GM19452 (cell line): ENCODE measurements around the gene CACNA1C.

Experiments used
- ATAC-seq: cut with Tn5 transposase; IDR thresholded peaks from one replicate; pipeline ENCODE4 v1.9.1; 2021; ENCODE audit not compliant: unreplicated experiment

The CACNA1C gene

DNA sequence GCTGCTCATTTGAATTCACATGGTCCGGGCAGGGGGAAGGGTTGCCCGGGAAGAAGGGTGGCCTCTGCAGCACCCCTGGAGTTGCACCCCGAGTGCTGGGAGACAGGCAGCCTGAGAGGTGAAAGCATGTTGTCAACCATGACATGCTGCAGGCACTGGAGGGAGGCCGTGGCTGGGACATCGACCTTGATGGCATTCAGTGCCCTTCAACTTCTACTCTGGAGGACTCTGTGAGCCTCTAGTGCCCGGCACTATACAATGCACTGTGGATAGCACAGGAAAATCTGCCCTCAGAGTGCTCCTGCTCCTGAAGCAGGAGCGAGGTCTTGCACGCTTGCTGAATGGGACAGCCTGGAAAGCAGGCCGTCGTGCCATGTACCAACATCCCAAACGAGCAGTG is 382.7 kb downstream of the CACNA1C start:
- ATAC-seq = no peak

DNA sequence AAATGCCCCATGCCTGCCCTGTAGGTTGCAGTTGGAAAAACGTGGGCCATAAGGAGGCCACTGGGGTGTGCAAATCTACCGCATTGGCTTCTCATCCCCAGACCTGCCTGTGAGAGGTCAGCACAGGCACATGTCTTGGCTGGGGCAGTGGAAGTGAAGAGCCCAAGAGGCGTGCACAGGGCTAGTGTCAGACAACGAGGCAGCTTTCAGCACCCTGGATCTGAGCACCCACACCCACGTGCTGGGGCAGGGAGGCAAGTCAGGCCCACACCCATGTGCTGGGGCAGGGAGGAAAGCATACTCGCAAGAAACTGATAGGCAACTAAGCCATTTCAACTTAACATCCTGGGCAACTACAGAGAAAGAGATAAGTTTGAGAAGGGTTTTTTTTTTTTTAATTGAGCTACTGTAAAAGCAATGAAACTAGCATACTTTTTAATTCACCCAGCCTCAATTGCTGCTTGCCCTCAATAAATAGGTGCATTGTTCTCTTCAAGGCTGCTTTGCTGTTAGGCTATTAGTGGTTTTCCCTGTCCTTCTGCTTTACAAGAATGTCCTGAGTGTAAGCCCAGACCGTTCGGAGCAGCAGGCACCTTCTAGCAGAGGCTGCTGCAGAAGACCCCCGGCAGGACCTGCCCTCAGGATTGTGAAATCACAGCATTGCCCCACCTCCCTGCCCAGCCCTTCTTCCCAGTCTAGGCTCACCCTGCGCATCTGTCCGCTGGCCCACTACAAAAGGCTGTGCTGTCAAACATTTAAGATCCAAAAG is 386.7 kb downstream of the CACNA1C start:
- no peak for ATAC-seq

DNA sequence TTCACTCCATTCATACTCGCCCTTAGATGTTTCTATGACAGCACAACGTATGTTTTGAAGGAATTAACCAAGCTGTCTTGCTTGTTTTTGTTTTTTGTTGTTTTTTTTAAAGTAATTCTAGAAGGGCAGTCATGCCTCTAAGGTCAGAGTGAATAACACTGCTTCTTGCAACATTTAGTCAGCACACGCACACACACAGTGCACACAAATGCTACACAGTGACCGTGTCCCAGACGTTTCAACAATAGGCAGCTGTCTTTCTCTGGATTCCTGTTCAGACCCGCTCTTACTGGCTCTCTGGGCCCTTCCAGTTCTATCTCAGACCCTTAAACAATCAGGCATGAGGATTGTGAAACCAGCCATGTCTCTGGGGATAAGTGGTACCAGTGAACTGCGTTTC is 391.0 kb downstream of the CACNA1C start:
- no peak for ATAC-seq

DNA sequence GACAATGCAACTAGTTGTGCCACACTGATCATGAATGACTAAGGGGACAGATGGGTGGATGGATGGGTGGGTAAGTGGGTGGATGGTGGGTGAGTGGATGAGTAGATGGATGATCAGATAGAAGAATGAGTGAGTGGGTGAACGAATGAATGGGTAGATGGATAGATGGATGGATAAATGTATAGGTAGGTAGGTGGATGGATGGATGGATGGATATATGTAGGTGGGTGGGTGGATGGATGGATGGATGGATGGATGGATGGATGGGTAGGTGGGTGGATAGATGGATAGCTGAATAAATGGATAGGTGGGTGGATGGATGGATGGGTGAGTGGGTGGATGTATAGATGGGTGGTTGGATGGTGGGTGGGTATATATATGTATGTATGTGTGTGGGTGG is 393.2 kb downstream of the CACNA1C start:
- ATAC-seq = no peak

- no peak for ATAC-seq
Measured at GRCh38 chr12:2447861-2448260, 395.1 kb downstream of the CACNA1C start.

- no peak for ATAC-seq
Measured at GRCh38 chr12:2449586-2449985, 396.8 kb downstream of the CACNA1C start.

- no peak for ATAC-seq
Measured at GRCh38 chr12:2450553-2450952, 397.8 kb downstream of the CACNA1C start.

- ATAC-seq = no peak
Measured at GRCh38 chr12:2451025-2451424, 398.2 kb downstream of the CACNA1C start.

- ATAC-seq = no peak
Measured at GRCh38 chr12:2451497-2451896, 398.7 kb downstream of the CACNA1C start.

GRCh38 chr12:2453076-2453760 is 400.4 kb downstream of the CACNA1C start:
- no peak for ATAC-seq

DNA sequence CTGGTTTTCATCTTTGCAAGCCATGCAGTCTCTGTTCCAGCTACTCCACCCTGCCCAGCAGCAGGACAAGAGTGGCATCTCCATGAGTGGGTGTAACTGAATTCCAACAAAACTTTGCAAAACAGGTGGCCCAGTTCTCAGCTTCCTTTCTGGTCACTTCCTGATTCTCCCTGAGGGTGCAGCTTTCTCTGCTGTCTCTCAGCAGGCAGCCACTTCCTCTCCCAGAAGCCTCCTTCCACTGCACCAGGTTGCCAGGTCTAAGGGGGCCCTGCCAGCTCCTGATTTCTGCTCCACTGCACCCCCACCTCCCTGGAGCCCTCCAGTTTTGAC is 400.9 kb downstream of the CACNA1C start:
- no peak for ATAC-seq

DNA sequence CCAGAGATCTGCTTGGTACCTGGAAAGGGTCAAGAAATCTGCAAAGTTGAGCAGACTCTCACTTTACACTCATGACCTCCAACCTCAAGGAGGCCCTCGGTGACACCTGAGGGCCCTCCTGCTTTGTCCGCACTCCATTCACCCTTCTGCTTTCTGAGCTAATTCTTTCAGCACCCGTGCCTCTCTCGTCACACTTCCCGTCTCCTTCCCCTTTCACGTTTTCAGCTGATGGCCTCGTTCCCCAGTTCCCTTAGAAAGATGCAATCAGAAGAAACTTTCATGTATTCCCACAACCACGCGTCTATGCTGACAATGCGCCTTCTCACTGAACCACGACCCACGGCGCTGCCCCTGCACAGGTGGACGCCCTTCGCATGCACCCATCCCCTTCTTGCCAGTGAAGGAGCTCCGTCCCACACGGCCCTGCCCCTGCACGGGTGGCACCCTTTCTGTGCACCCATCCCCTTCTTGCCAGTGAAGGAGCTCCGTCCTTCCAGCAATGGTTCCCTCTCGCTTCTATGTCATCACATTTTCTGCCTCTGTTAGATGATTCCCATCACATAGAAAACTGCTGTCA is 401.9 kb downstream of the CACNA1C start:
- no peak for ATAC-seq

GRCh38 chr12:2455410-2455809 is 402.6 kb downstream of the CACNA1C start:
- no peak for ATAC-seq

DNA sequence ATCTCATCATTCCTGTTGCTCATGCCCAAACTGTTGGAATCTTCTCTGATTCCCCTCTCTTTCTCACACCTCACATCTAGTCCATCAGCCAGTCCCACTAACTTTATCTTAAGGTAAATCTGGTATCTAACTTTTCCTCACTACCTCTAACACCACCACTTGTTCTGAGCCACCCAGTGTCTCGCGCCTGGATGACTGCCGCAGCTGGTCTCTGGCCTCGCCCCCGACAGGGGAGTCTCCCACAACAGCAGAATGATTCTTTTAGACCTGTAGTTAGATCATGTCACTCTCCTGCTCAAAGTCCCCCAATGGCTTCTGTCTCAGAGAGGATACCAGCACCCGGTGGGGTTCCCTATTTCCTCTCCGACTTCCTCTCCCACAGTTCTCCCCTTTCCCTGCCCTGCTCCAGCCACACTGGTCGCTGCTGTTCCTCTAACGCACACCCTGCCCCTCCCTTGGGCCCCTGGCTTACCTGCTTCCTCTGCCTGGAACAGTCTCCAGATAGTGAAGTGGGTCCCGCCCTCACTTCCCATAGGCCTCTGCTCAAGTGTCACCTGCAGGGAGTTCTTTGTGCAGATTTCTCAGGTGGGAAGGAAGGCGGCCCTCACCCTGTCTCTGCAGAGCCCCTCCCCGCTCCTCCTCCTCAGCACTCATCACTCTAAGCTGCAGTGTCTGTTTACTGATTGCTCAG is 403.5 kb downstream of the CACNA1C start:
- no peak for ATAC-seq

DNA sequence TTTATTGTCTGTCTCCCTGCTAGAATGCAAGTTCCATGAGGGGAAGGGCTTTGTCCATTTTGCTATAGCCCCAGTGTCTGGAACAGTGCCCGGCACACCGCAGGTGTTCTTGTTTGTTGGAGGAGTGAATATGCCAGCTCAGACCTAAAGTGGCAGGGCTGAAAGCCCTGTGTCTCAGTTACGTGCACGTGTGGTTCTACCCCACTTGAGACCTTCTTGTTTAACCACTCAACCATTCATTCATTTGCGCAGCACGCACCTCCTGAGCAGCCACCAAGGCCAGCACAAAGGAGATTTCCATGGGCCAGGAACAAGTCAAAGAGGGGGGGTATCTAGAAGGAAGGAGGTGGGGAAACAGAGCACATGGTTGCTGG is 404.0 kb downstream of the CACNA1C start:
- no peak for ATAC-seq

GRCh38 chr12:2457215-2457932 is 404.6 kb downstream of the CACNA1C start:
- no peak for ATAC-seq

DNA sequence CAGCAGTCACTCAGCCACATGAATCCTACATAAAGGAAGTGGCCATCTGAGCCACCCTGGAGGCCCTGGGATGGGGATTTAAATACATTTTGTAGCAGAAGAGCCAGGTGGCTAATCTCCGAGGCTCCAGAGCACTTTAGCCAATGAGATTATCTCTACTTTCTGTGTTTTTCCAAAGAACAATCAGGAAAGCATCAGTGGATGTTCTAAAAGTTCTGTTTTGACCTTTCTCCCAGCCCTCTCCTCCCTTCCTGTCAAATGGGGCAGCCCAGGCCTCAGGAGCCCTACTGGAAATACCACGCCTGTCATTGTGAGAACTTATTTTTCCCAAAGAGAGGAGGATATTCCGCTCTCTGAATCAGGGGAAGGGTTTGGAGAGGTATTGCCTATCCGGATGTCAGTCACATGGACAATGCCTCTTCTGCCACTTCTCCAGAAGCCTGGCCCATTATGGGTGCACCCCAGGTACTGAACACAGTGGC is 405.2 kb downstream of the CACNA1C start:
- ATAC-seq = no peak

- no peak for ATAC-seq
Measured at GRCh38 chr12:2460051-2460670, 407.4 kb downstream of the CACNA1C start.

DNA sequence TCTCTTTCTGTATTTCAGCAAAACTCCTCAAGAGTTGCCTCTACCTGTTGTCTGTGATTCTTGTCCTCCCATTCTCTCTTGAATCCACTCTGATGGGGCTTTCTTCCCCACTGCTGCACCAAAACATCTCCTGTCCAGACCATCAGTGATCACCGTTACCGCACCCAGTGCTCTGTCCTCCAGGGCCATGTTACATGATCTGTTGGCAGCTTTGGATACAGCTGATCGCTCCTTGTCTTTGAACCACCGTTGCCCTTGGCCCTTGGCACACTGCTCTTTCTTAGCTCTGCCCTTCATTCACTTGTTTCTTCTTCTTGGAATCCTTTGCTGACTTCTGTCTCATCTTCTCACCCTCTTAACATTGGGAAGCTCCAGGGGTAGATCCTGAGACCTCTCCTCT is 408.3 kb downstream of the CACNA1C start:
- no peak for ATAC-seq

DNA sequence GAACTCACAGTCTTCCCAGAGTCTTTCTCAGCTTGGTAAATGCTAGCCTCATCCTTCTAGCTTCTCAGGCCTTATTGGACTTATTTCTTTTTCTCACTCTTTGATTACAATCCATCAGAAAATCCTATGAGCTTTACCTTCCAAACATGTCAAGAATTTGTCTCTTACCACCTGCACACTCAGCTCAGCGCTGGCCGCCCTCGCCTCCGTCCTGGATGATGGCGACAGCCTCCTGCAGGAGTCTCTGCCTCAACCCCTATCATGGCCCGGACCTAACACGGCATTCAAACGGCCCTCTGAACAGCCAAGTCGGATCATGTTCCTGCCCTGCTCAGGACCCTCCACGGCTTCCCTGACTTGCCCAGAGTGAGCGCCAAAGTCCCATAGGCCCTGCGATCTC is 408.9 kb downstream of the CACNA1C start:
- ATAC-seq = no peak

DNA sequence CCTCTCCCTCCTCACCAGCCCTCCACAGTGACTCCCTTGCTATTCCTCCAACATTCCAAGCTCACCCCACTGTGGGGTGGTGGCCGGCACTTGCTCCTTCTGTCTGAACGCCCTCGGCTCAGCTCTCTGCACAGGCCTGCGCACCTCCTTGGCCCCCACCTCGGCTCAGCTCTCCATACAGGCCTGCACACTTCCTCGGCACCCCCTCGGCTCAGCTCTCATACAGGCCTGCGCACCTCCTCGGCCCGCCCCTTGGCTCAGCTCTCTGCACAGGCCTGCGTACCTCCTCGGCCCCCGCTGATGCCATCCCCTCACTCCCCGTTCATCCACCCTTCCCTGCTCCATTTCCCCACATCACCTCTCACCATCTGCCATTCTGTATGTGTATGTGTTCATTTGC is 409.3 kb downstream of the CACNA1C start:
- ATAC-seq = no peak
